SU-DHL-6 (cell line): ENCODE results near the gene KIF4A.

Source experiments
- H2AFZ ChIP-seq: fragments of 200-600 bp; sonication (generic); 2 replicates; pipeline ENCODE4 v1.6.1; 2014; ENCODE audit warnings: low read depth, mild to moderate bottlenecking, moderate library complexity, mixed read lengths, antibody characterized with exemption, low read length; ENCODE audit not compliant: severe bottlenecking
- H3F3A ChIP-seq: fragments of 200-600 bp; shearing (Covaris generic); 2 replicates; pipeline ENCODE4 v1.6.0; 2016; ENCODE audit warnings: antibody characterized with exemption, mild to moderate bottlenecking; ENCODE audit not compliant: insufficient read depth
- H3K27ac ChIP-seq: fragments of 200-600 bp; sonication (generic); 2 replicates; pipeline ENCODE4 v1.5.1; 2016; ENCODE audit warnings: low read depth, mild to moderate bottlenecking, low read length, moderate library complexity, mixed read lengths
- H3K27me3 ChIP-seq: fragments of 200-600 bp; sonication (generic), shearing (Covaris generic); 2 replicates; pipeline ENCODE4 v1.6.0; 2014; ENCODE audit warnings: mild to moderate bottlenecking, low read length
- H3K36me3 ChIP-seq: fragments of 200-600 bp; sonication (generic); 2 replicates; pipeline ENCODE4 v1.6.1; 2014; ENCODE audit warnings: mild to moderate bottlenecking, low read length, mixed read lengths
- H3K4me2 ChIP-seq: fragments of 300-600, 200-600 bp; shearing (Covaris generic), sonication (generic); 2 replicates; pipeline ENCODE4 v1.6.0; 2014; ENCODE audit warnings: low read length, low read depth, mild to moderate bottlenecking; ENCODE audit not compliant: poor library complexity, severe bottlenecking
- H3K4me3 ChIP-seq: fragments of 200-600 bp; sonication (generic); 2 replicates; pipeline ENCODE4 v1.5.1; 2014; ENCODE audit warnings: antibody characterized with exemption, low read length, mild to moderate bottlenecking, mixed read lengths; ENCODE audit not compliant: insufficient read depth, poor library complexity, severe bottlenecking
- H3K79me2 ChIP-seq: fragments of 200-600 bp; sonication (generic); 2 replicates; pipeline ENCODE4 v1.6.1; 2014; ENCODE audit warnings: mild to moderate bottlenecking, low read length, moderate library complexity; ENCODE audit not compliant: insufficient read depth
- H3K9ac ChIP-seq: fragments of 200-600 bp; sonication (generic); 2 replicates; pipeline ENCODE4 v1.7.0; 2014; ENCODE audit warnings: mild to moderate bottlenecking, low read length
- H3K9me2 ChIP-seq: fragments of 200-600 bp; sonication (generic); replicated peaks from 2 replicates; pipeline ENCODE4 v1.6.1; 2014; ENCODE audit warnings: low read length; ENCODE audit not compliant: insufficient read depth
- H3K9me3 ChIP-seq: fragments of 200-600 bp; sonication (generic); 2 replicates; pipeline ENCODE4 v1.6.1; 2014; ENCODE audit warnings: low read length, mixed read lengths; ENCODE audit not compliant: insufficient read depth
- H4K20me1 ChIP-seq: fragments of 200-600 bp; sonication (generic); 2 replicates; pipeline ENCODE4 v1.6.1; 2014; ENCODE audit warnings: low read depth, mild to moderate bottlenecking, antibody characterized with exemption, low read length, moderate library complexity, mixed read lengths
- EZH2phosphoT487 ChIP-seq: fragments of 200-600 bp; sonication (generic), shearing (Covaris generic); conservative IDR thresholded peaks from 2 replicates; pipeline ENCODE4 v1.6.1; 2018; ENCODE audit warnings: mild to moderate bottlenecking, antibody characterized with exemption, low read length, moderate library complexity, mixed read lengths
- TF ChIP-seq, protein P1 (sequence below): fragments of 200-600 bp; sonication (generic); IDR thresholded peaks from one replicate; pipeline ENCODE4 v1.5.1; 2017; ENCODE audit warnings: antibody characterized with exemption, mild to moderate bottlenecking, low read length, moderate library complexity; ENCODE audit not compliant: insufficient read depth, poor library complexity, severe bottlenecking

Gene KIF4A

DNA sequence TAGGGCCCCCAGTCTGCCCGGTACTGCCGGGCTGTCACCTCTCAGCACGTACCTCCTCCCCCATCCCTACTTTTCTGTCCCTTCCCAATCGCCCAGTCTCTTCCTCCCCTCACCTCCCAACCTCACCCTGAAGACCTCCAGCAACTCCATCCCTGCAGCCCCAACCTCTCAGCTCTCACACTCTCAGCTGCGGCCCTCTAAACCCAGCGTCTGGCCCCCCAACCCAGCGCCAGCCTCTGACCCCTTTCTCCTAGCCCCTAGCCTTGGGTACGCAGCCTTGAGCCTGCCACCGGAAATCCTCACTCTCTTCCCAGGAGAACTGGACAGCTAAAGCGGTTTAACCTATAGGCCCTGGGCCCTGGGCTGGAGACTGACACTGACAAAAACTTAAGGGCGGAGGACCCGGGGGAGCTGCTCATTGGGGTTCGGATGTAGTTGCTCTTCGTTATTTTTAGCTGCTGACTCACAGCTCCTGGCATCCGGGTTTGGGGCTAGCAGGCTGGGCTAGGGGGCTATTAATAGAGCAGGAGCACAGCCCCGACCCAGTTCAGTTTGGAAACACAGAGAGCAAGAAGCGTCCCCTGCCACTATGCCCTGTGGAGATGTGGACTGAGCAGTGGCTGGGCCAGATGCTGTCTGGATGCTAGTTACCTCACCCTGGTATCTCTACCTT lies 145.1 kb downstream of the KIF4A start:
- H3K9me2 ChIP-seq = no peaks in the 10 kb centered on the region
- peak overlapping the region; percentile 70; the same call in 1 of the 2 replicates for H3K9ac ChIP-seq
- no peaks in the 10 kb centered on the region for H3K36me3 ChIP-seq
- no peak overlapping the region for H3K27ac ChIP-seq
- H3K79me2 ChIP-seq = no peaks in the 10 kb centered on the region
- no peak for TF ChIP-seq EZH2phosphoT487
- TF ChIP-seq, protein P1, sequence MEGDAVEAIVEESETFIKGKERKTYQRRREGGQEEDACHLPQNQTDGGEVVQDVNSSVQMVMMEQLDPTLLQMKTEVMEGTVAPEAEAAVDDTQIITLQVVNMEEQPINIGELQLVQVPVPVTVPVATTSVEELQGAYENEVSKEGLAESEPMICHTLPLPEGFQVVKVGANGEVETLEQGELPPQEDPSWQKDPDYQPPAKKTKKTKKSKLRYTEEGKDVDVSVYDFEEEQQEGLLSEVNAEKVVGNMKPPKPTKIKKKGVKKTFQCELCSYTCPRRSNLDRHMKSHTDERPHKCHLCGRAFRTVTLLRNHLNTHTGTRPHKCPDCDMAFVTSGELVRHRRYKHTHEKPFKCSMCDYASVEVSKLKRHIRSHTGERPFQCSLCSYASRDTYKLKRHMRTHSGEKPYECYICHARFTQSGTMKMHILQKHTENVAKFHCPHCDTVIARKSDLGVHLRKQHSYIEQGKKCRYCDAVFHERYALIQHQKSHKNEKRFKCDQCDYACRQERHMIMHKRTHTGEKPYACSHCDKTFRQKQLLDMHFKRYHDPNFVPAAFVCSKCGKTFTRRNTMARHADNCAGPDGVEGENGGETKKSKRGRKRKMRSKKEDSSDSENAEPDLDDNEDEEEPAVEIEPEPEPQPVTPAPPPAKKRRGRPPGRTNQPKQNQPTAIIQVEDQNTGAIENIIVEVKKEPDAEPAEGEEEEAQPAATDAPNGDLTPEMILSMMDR = no peak
- H3K4me3 ChIP-seq = no peak overlapping the region
- H3K9me3 ChIP-seq = no peaks in the 10 kb centered on the region
- 0 out of 2 replicates have a peak, but pooled peaks cover 6% of the 10 kb centered on the region for H3F3A ChIP-seq
- H4K20me1 ChIP-seq = no peaks in the 10 kb centered on the region
- peak overlapping the region; percentile 94 for H3K4me2 ChIP-seq
- no peaks in the 10 kb centered on the region for H3K27me3 ChIP-seq
- no peak overlapping the region for H2AFZ ChIP-seq

DNA sequence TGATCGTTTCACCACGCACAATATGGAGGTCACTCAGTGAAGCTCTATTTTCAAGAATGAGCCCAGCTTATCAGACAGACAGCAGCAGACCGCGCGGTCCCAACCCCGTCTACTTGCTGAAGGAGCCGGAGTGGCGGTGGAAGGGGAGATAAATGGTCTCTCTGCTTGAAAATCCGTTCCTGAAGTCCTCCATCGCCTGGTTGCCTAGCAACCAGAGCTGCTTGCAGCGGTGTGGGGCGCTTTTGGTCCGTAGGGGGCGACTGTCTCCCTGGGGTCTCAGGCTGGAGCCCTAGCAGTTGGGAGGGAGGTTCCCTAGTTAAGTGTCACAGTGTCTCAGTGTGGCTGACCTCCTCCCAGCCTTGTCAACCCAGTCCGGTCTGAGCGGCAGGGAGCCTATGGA lies 146.4 kb downstream of the KIF4A start:
- H3K4me2 ChIP-seq = no peak overlapping the region

DNA sequence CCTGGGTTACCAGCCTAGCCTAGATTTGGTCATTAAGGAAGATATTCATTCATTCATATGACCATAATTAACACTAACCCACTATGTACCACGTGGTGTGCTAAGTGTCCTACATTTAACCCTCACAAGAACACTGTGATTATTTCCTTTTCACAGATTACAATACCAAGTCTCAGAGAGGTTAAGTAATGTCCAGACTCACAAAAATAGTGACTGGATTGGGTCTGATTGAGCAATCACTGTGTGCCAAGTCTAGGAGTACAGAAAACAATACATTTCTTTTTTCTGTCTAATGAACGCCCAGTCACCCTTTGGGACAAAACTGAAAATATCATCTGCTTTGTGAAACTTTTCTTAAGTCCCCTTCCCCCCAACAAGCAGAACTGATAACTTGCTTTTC lies 147.1 kb downstream of the KIF4A start:
- no peak for TF ChIP-seq EZH2phosphoT487
- TF ChIP-seq, protein P1 = no peak
- H3K9ac ChIP-seq = no peak overlapping the region

More for the DNA sequence above, 146.4 kb downstream of the KIF4A start:
- H3K9ac ChIP-seq = no peak overlapping the region
- H3K4me3 ChIP-seq = no peak overlapping the region
- TF ChIP-seq, protein P1 = no peak
- no peak for TF ChIP-seq EZH2phosphoT487
- H3F3A ChIP-seq = 0 out of 2 replicates have a peak, but pooled peaks cover 6% of the 10 kb centered on the region
- no peaks in the 10 kb centered on the region for H3K79me2 ChIP-seq
- H3K27ac ChIP-seq = no peak overlapping the region
- H4K20me1 ChIP-seq = no peaks in the 10 kb centered on the region
- no peaks in the 10 kb centered on the region for H3K27me3 ChIP-seq
- H2AFZ ChIP-seq = no peak overlapping the region
- no peaks in the 10 kb centered on the region for H3K9me2 ChIP-seq
- no peaks in the 10 kb centered on the region for H3K9me3 ChIP-seq
- H3K36me3 ChIP-seq = no peaks in the 10 kb centered on the region

More for the DNA sequence above, 147.1 kb downstream of the KIF4A start:
- Histone ChIP-seq H3K27ac (no peak overlapping the region), H2AFZ (no peak overlapping the region), H3K9me2 (no peaks in the 10 kb centered on the region), H4K20me1 (no peaks in the 10 kb centered on the region), H3K79me2 (no peaks in the 10 kb centered on the region), H3K4me3 (no peak overlapping the region), H3K27me3 (no peaks in the 10 kb centered on the region), H3K4me2 (no peak overlapping the region), H3K36me3 (no peaks in the 10 kb centered on the region), H3K9me3 (no peaks in the 10 kb centered on the region), H3F3A (0 out of 2 replicates have a peak, but pooled peaks cover 6% of the 10 kb centered on the region)
